ENCODE results near the gene MRPL16.
"Not testable (repeated sequence)": the region's sequence is repeated elsewhere in the genome, so short reads cannot be mapped to it uniquely, and the experiment has no call there.

Gene MRPL16

DNA sequence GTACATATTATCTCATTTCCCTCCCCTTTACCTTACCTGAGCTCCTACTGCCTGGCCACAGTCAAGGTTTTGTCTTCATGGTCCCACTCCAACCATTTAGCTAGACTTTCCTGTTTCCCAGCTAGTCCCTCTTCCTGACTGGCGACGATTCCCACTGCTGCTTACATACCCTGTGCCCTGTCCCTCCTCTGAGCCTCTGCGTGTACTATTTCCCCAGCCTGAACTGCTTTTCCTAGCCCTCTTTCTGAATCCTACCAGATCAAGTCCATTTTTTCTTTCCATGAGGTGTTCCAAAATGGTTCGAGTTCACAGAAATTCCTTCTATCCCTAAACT, 23.4 kb downstream of the MRPL16 start:
- H3K9ac ChIP-seq (ENCODE audit: low read depth, low read length) = no peak overlapping the region
- H3K4me3 ChIP-seq (ENCODE audit: low read depth, low read length) = no peak overlapping the region
- no peak overlapping the region for H3K27ac ChIP-seq (ENCODE audit: low read depth, low read length)

DNA sequence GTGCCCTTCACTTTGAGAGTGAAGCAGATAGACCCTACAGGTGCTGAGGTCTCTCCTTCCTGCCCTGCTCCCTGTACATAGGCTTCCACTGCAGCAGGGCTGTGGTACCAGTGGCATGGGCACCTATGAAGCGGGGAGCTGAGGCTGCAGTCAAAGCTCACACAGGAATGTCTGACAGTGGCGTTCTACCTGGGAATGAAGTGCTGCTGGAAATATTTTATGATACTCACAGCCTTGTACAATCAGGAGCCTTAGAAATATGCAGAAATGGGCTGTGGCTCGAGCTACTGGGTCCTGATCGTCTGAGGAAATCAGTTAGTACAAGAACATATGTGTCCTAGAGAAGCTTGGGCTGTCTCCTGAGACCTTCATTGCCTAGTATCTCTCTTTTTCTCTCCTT, 24.8 kb downstream of the MRPL16 start:
- H3K27ac ChIP-seq (ENCODE audit: low read depth, low read length) = no peak overlapping the region
- H3K36me3 ChIP-seq (ENCODE audit: control insufficient read depth, insufficient read depth, low read length) = peaks cover 53% of the 10 kb centered on the region
- no peaks in the 10 kb centered on the region for H3K27me3 ChIP-seq (ENCODE audit: control insufficient read depth, insufficient read depth, low read length)
- H3K9ac ChIP-seq (ENCODE audit: low read depth, low read length) = no peak overlapping the region
- H3K9me3 ChIP-seq (ENCODE audit: control insufficient read depth, insufficient read depth, low read length) = no peaks in the 10 kb centered on the region
- no peaks in the 10 kb centered on the region for H3K4me1 ChIP-seq (ENCODE audit: control insufficient read depth, insufficient read depth, low read length)
- H3K4me3 ChIP-seq (ENCODE audit: low read depth, low read length) = no peak overlapping the region

More for the DNA sequence above, 23.4 kb downstream of the MRPL16 start:
- peaks cover 61% of the 10 kb centered on the region for H3K36me3 ChIP-seq (ENCODE audit: control insufficient read depth, insufficient read depth, low read length)
- no peaks in the 10 kb centered on the region for H3K9me3 ChIP-seq (ENCODE audit: control insufficient read depth, insufficient read depth, low read length)
- no peaks in the 10 kb centered on the region for H3K27me3 ChIP-seq (ENCODE audit: control insufficient read depth, insufficient read depth, low read length)
- no peaks in the 10 kb centered on the region for H3K4me1 ChIP-seq (ENCODE audit: control insufficient read depth, insufficient read depth, low read length)

DNA sequence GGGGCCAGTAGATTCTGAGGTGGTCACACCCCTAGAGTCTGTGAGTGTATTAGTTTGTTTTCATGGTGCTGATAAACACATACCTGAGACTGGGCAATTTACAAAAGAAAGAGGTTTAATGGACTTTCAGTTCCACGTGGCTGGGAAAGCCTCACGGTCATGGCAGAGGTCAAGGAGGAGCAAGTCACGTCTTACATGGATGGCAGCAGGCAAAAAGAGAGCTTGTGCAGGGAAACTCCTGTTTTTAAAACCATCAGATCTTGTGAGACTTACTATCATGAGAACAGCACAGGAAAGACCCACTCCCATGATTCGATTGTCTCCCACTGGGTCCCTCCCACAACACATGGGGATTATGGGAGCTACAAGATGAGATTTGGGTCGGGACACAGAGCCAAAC, 26.1 kb downstream of the MRPL16 start:
- H3K27me3 ChIP-seq (ENCODE audit: control insufficient read depth, insufficient read depth, low read length); H3K4me3 ChIP-seq (ENCODE audit: low read depth, low read length); H3K4me1 ChIP-seq (ENCODE audit: control insufficient read depth, insufficient read depth, low read length); H3K9me3 ChIP-seq (ENCODE audit: control insufficient read depth, insufficient read depth, low read length); H3K27ac ChIP-seq (ENCODE audit: low read depth, low read length); H3K9ac ChIP-seq (ENCODE audit: low read depth, low read length): not testable (repeated sequence)
- H3K36me3 ChIP-seq (ENCODE audit: control insufficient read depth, insufficient read depth, low read length) = peaks cover 50% of the 10 kb centered on the region

DNA sequence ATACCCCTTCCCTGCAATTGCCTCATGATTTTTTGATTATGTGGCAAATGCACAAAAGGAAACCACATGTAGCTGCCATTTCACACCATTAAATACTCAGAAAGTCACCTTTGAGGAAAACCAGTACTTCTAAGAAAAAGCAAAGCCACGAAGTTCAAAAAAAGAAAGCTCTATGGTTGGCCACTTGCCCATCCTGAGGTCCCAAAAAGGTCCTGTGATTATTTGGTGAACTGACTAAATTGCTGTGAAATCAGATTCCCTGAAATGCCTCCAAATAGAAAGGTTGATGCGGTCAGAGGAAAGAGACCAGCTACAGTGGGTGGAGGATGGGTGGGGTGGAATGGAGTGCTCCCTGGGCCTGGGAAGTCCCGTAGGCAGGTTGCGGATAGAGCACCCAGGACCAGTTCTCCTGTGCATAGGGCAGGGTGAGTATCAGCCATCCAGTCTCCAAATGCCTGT, 26.9 kb downstream of the MRPL16 start:
- Histone ChIP-seq H3K27ac (ENCODE audit: low read depth, low read length) (no peak overlapping the region), H3K4me1 (ENCODE audit: control insufficient read depth, insufficient read depth, low read length) (no peaks in the 10 kb centered on the region), H3K9me3 (ENCODE audit: control insufficient read depth, insufficient read depth, low read length) (no peaks in the 10 kb centered on the region), H3K27me3 (ENCODE audit: control insufficient read depth, insufficient read depth, low read length) (no peaks in the 10 kb centered on the region), H3K9ac (ENCODE audit: low read depth, low read length) (no peak overlapping the region), H3K36me3 (ENCODE audit: control insufficient read depth, insufficient read depth, low read length) (peaks cover 42% of the 10 kb centered on the region), H3K4me3 (ENCODE audit: low read depth, low read length) (no peak overlapping the region)

DNA sequence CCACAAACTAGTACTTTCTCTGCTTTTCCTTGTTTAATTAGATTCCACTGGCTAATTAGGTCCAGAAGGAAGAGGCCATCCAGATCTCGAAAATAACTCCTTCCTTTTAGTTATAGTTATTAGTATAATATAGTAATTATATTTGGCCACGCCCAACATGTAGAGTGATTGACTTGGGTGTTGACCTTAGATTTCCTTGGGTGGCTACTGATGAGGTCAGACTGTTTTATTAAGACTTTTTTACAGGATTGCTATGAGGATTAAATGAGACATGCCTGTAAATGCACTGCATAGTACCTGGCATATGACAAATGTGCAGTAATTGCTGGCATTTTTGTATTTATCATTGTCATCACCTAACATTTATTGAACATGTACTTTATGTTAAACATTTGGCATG, 28.5 kb downstream of the MRPL16 start:
- H3K27me3 ChIP-seq (ENCODE audit: control insufficient read depth, insufficient read depth, low read length) = no peaks in the 10 kb centered on the region
- no peak overlapping the region for H3K27ac ChIP-seq (ENCODE audit: low read depth, low read length)
- H3K36me3 ChIP-seq (ENCODE audit: control insufficient read depth, insufficient read depth, low read length) = peaks cover 27% of the 10 kb centered on the region
- no peaks in the 10 kb centered on the region for H3K4me1 ChIP-seq (ENCODE audit: control insufficient read depth, insufficient read depth, low read length)
- no peak overlapping the region for H3K4me3 ChIP-seq (ENCODE audit: low read depth, low read length)
- no peak overlapping the region for H3K9ac ChIP-seq (ENCODE audit: low read depth, low read length)
- no peaks in the 10 kb centered on the region for H3K9me3 ChIP-seq (ENCODE audit: control insufficient read depth, insufficient read depth, low read length)

DNA sequence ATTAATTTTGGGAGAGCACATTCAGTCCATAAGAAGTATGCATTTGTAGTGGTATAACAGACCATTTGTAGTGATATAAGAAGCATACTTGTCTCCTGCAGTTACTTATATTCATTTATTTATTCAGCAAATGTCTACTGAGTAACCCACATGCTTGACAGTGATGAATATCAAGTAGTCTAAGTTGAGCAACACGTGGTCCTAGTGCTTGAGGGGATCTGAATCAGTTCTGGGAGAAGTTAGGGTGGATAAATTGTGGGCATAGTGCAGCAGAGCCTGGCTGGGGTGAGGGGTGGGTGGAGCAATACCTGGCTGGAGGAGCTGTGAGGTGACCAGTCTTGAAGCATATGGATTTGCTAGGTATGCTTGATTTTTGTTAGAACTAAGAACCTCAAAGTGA, 31.1 kb downstream of the MRPL16 start:
- H3K36me3 ChIP-seq (ENCODE audit: control insufficient read depth, insufficient read depth, low read length) = peaks cover 45% of the 10 kb centered on the region
- no peak overlapping the region for H3K9ac ChIP-seq (ENCODE audit: low read depth, low read length)
- no peak overlapping the region for H3K4me3 ChIP-seq (ENCODE audit: low read depth, low read length)
- no peak overlapping the region for H3K27ac ChIP-seq (ENCODE audit: low read depth, low read length)
- no peaks in the 10 kb centered on the region for H3K9me3 ChIP-seq (ENCODE audit: control insufficient read depth, insufficient read depth, low read length)
- no peaks in the 10 kb centered on the region for H3K27me3 ChIP-seq (ENCODE audit: control insufficient read depth, insufficient read depth, low read length)
- H3K4me1 ChIP-seq (ENCODE audit: control insufficient read depth, insufficient read depth, low read length) = no peaks in the 10 kb centered on the region

DNA sequence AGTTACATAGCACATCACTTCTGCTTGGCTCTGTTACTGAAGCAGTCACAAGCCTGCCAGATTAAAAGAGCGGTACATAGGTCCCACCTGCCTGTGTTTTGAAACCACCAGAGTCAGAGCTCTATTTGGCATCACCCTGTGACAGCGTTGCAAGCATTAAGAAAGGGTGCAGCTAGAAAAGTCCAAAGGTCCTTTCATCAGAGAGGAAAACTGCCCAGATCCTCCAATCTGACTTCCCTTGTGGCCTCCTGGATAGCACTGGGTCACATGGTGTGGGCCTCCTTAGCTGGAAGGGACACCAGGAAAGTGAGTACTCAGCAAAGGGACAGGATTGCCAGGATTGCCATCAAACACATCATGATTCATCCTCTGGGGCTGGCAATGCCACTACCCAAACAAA, 32.5 kb downstream of the MRPL16 start:
- H3K4me3 ChIP-seq (ENCODE audit: low read depth, low read length) = no peak overlapping the region
- no peaks in the 10 kb centered on the region for H3K4me1 ChIP-seq (ENCODE audit: control insufficient read depth, insufficient read depth, low read length)
- H3K27me3 ChIP-seq (ENCODE audit: control insufficient read depth, insufficient read depth, low read length) = no peaks in the 10 kb centered on the region
- H3K36me3 ChIP-seq (ENCODE audit: control insufficient read depth, insufficient read depth, low read length) = peaks cover 55% of the 10 kb centered on the region
- H3K9me3 ChIP-seq (ENCODE audit: control insufficient read depth, insufficient read depth, low read length) = no peaks in the 10 kb centered on the region
- no peak overlapping the region for H3K27ac ChIP-seq (ENCODE audit: low read depth, low read length)
- no peak overlapping the region for H3K9ac ChIP-seq (ENCODE audit: low read depth, low read length)

DNA sequence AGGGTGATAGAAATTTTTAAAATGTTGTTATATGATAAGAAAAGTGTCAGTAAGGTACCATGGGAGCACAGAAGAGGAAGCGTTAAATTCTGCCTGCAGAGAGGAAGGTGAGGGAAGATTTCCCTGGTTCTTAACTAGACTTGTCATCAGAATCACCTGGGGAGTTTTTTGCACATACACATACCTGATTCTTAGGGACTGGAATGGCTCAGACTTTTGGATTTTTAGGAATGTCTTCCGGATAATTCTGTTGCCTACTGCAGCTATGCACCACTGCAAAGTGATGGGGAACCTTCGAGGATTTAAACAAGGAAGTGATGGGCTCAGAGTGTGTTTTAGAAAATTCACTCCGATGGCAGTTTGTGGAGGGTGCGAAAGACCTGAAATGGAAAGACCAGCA, 33.5 kb downstream of the MRPL16 start:
- no peak overlapping the region for H3K9ac ChIP-seq (ENCODE audit: low read depth, low read length)
- 0 out of 2 replicates have a peak, but pooled peaks cover under 1% of the 10 kb centered on the region for H3K4me1 ChIP-seq (ENCODE audit: control insufficient read depth, insufficient read depth, low read length)
- peaks cover 54% of the 10 kb centered on the region for H3K36me3 ChIP-seq (ENCODE audit: control insufficient read depth, insufficient read depth, low read length)
- no peak overlapping the region for H3K4me3 ChIP-seq (ENCODE audit: low read depth, low read length)
- peak overlapping the region; percentile 12 for H3K27ac ChIP-seq (ENCODE audit: low read depth, low read length)
- no peaks in the 10 kb centered on the region for H3K27me3 ChIP-seq (ENCODE audit: control insufficient read depth, insufficient read depth, low read length)
- H3K9me3 ChIP-seq (ENCODE audit: control insufficient read depth, insufficient read depth, low read length) = no peaks in the 10 kb centered on the region

DNA sequence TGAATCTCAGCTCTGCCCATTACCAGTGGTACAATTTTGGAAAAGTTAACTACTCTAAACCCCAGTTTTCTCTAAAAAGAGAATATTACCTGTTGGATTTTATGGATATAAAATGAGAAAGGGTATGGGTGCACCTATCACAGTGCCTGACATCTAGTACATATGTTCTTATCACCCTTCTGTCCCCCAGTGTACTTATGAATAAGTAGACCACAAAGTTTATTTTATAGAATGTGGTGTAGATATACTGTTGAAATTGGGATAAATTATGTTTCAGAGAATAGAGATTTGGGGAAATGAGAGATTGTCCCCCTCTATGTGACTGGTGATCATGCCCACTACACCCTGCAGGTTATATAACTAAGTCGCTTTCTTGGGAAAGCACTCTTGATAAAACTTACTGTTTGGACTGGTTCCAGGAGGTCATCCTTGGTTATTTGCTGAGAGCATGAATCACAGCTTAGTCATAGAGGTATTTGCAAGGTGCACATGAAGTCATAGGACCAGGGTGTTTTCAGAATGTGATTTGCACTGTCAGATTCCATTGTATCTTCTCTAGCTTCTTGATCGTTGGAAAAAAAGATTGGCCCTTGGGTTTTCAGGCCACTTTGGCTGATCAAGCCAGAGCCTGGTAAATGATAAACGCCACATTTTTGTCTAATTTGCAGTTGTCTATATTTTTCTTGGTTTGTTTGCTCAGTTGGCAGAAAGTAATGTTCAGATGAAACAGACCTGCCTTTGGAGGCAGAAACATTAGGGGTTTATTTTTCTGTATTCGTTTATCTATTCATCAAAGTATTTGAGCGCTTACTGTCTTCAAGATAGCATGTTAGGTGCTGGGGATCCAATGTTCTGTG, 34.1 kb downstream of the MRPL16 start:
- Histone ChIP-seq H3K4me1 (ENCODE audit: control insufficient read depth, insufficient read depth, low read length) (0 out of 2 replicates have a peak, but pooled peaks cover 5% of the 10 kb centered on the region), H3K9me3 (ENCODE audit: control insufficient read depth, insufficient read depth, low read length) (no peaks in the 10 kb centered on the region), H3K36me3 (ENCODE audit: control insufficient read depth, insufficient read depth, low read length) (peaks cover 51% of the 10 kb centered on the region), H3K27me3 (ENCODE audit: control insufficient read depth, insufficient read depth, low read length) (no peaks in the 10 kb centered on the region), H3K4me3 (ENCODE audit: low read depth, low read length) (no peak overlapping the region), H3K27ac (ENCODE audit: low read depth, low read length) (peak overlapping the region; percentile 35), H3K9ac (ENCODE audit: low read depth, low read length) (no peak overlapping the region)

DNA sequence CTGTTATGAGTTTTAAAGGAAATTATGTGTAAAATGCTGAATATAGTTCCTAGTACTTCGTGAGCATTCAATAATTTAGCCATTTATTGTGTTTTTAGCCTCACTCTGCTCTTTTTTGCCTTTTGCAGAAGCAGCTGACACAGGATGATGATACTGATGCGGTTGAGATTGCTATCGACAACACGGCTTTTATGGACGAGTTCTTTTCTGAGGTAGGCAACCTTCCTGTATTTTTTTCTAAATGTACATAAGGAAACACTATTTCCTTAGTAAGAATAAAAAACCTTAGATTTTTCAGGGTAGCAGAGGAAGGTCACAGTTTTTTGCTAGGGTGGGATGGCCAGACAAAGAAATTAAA, 37.5 kb downstream of the MRPL16 start:
- Histone ChIP-seq H3K36me3 (ENCODE audit: control insufficient read depth, insufficient read depth, low read length) (peaks cover 40% of the 10 kb centered on the region), H3K9me3 (ENCODE audit: control insufficient read depth, insufficient read depth, low read length) (no peaks in the 10 kb centered on the region), H3K9ac (ENCODE audit: low read depth, low read length) (no peak overlapping the region), H3K27me3 (ENCODE audit: control insufficient read depth, insufficient read depth, low read length) (no peaks in the 10 kb centered on the region), H3K4me3 (ENCODE audit: low read depth, low read length) (no peak overlapping the region), H3K27ac (ENCODE audit: low read depth, low read length) (no peak overlapping the region), H3K4me1 (ENCODE audit: control insufficient read depth, insufficient read depth, low read length) (0 out of 2 replicates have a peak, but pooled peaks cover 5% of the 10 kb centered on the region)

DNA sequence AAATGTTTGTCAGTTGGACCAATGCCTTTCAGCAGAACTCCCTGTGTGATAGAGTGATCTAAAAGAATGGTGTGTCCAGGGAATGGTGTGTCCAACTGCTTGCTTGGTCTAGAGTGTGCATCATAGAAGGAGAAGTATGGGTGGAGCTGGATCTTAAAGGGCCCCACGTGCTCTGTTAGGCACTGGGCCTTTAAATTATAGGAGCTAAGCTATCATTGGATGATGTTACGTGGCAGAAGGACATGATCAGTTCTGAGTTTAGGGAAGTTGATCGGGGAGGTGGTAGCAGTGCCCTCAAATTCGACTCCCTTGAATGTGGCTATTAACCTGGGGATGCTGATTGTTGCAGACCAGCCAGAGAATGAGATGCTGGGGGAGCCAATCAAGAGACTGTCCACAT, 39.0 kb downstream of the MRPL16 start:
- Histone ChIP-seq H3K4me3 (ENCODE audit: low read depth, low read length) (no peak overlapping the region), H3K27ac (ENCODE audit: low read depth, low read length) (no peak overlapping the region), H3K9me3 (ENCODE audit: control insufficient read depth, insufficient read depth, low read length) (no peaks in the 10 kb centered on the region), H3K4me1 (ENCODE audit: control insufficient read depth, insufficient read depth, low read length) (0 out of 2 replicates have a peak, but pooled peaks cover 5% of the 10 kb centered on the region), H3K36me3 (ENCODE audit: control insufficient read depth, insufficient read depth, low read length) (peaks cover 35% of the 10 kb centered on the region), H3K9ac (ENCODE audit: low read depth, low read length) (no peak overlapping the region), H3K27me3 (ENCODE audit: control insufficient read depth, insufficient read depth, low read length) (no peaks in the 10 kb centered on the region)
